Measurements from ENCODE around the gene KCNQ4. TPM values are rescaled to one million over a fixed set of nuclear protein-coding genes. Genes with fewer than 3 reads are reported as not detected.

The KCNQ4 gene
- total RNA-seq, 1 experiment from 2014 or later, result 1.4 TPM

DNA sequence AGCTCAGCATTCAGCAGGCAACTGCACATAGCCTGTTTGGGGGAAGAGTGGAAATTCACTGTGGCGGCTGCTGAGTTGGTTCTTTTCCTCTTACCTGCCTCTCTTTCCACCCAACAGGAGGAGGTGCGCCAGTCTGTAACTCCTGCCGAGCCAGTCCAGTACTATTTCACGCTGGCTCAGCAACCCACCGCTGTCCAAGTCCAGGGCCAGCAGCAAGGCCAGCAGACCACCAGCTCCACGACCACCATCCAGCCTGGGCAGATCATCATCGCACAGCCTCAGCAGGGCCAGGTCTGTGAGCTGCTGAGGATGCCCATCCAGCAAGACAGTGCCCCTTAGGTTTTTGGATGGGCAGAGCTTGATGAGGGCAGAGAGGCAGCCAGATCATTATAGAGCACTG, 25.6 kb upstream of the KCNQ4 start:
- H4K91ac ChIP-seq (ENCODE audit: insufficient read length, low read depth, low read length), result no peak overlapping the region
- Mint-ChIP-seq H3K9me3 (no peaks in the 10 kb centered on the region), H3K36me3 (ENCODE audit: insufficient read depth in 1 of 3, low read depth in 3 of 3) (peaks cover 27 to 87% (median 74%) of the 10 kb centered on the region in 3 experiments; a peak in 6 of 7 replicates), H3K27me3 (ENCODE audit: low read depth) (no peaks in the 10 kb centered on the region), H3K27ac (no peak overlapping the region), H3K4me1 (0 out of 4 replicates have a peak, but pooled peaks cover 0 to 2% of the 10 kb centered on the region in 2 experiments), H3K4me3 (no peak overlapping the region; a peak in 1 of 5 replicates)
- no peaks in the 10 kb centered on the region for H3K79me1 ChIP-seq (ENCODE audit: insufficient read depth, low read depth, low read length, poor library complexity, severe bottlenecking)
- no CpG with 5 or more reads among the region's 7 CpGs for WGBS (ENCODE audit: extremely low coverage, insufficient read length, low lambda C conversion rate)
- H3K56ac ChIP-seq (ENCODE audit: insufficient read length, low read depth, low read length), result no peak overlapping the region
- TF ChIP-seq, protein P1, sequence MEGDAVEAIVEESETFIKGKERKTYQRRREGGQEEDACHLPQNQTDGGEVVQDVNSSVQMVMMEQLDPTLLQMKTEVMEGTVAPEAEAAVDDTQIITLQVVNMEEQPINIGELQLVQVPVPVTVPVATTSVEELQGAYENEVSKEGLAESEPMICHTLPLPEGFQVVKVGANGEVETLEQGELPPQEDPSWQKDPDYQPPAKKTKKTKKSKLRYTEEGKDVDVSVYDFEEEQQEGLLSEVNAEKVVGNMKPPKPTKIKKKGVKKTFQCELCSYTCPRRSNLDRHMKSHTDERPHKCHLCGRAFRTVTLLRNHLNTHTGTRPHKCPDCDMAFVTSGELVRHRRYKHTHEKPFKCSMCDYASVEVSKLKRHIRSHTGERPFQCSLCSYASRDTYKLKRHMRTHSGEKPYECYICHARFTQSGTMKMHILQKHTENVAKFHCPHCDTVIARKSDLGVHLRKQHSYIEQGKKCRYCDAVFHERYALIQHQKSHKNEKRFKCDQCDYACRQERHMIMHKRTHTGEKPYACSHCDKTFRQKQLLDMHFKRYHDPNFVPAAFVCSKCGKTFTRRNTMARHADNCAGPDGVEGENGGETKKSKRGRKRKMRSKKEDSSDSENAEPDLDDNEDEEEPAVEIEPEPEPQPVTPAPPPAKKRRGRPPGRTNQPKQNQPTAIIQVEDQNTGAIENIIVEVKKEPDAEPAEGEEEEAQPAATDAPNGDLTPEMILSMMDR (conservative IDR thresholded peaks at IDR 0.05), result no peak
- no peak overlapping the region for H3K23ac ChIP-seq (ENCODE audit: insufficient read length, low read depth, low read length)
- H3K9ac ChIP-seq (ENCODE audit: extremely low read depth, insufficient read length, low read length), result no peak overlapping the region
- no peaks in the 10 kb centered on the region for H3K79me2 ChIP-seq (ENCODE audit: insufficient read depth, low read length)
- no peaks in the 10 kb centered on the region for H4K20me1 ChIP-seq (ENCODE audit: control insufficient read depth, insufficient read depth, insufficient read length)
- no peak overlapping the region for H2AFZ ChIP-seq (ENCODE audit: low read length)
- H2BK20ac ChIP-seq (ENCODE audit: low read depth, low read length, poor library complexity, severe bottlenecking), result no peak overlapping the region
- H3K4ac ChIP-seq (ENCODE audit: low read depth, low read length), result no peak overlapping the region
- H3K27ac ChIP-seq (ENCODE audit: insufficient read length, low read depth, low read length), result no peak overlapping the region
- no peak overlapping the region for H4K8ac ChIP-seq (replicated peaks; ENCODE audit: insufficient read length, low read depth, low read length)
- no peak for DNase-seq
- H2BK15ac ChIP-seq (ENCODE audit: low read depth, low read length), result no peak overlapping the region
- no peak overlapping the region for H2BK5ac ChIP-seq (ENCODE audit: insufficient read length, low read length)
- no peak overlapping the region for H2BK120ac ChIP-seq (ENCODE audit: low read depth, low read length, poor library complexity, severe bottlenecking)
- no peak overlapping the region for H4K5ac ChIP-seq (ENCODE audit: insufficient read length, low read depth, low read length)
- H3K23me2 ChIP-seq (ENCODE audit: insufficient read length, low read depth, low read length, poor library complexity, severe bottlenecking), result no peaks in the 10 kb centered on the region
- H2AK5ac ChIP-seq (ENCODE audit: insufficient read length, low read length), result no peak overlapping the region
- H3T11ph ChIP-seq (ENCODE audit: low read length), result no peak overlapping the region
- no peak overlapping the region for H3K14ac ChIP-seq (ENCODE audit: insufficient read depth, low read length)
- no peak overlapping the region for H3K4me2 ChIP-seq (ENCODE audit: insufficient read depth, insufficient read length, low read length)
- H3K18ac ChIP-seq (ENCODE audit: insufficient read length, low read depth, low read length), result no peak overlapping the region
- H3K4me1 ChIP-seq (ENCODE audit: insufficient read depth, low read length), result no peaks in the 10 kb centered on the region
- no peak overlapping the region for H2BK12ac ChIP-seq (ENCODE audit: insufficient read length, low read depth, low read length)
- H3K9me3 ChIP-seq (ENCODE audit: control insufficient read depth, low read depth, low read length), result no peaks in the 10 kb centered on the region
- no peaks in the 10 kb centered on the region for H3K27me3 ChIP-seq (ENCODE audit: insufficient read depth, low read length)
